ENCODE results near the gene RPS10.
"Not testable (repeated sequence)": the region's sequence is repeated elsewhere in the genome, so short reads cannot be mapped to it uniquely, and the experiment has no call there.

The RPS10 gene

GRCh38 chr6:34373511-34373910 is 52.4 kb downstream of the RPS10 start:
- DNase-seq, result no peak
- no peak overlapping the region for H3K4me3 ChIP-seq (ENCODE audit: low read depth, low read length)
- H3K27ac ChIP-seq, result no peak overlapping the region
- peaks cover 5% of the 10 kb centered on the region for H3K9me3 ChIP-seq (ENCODE audit: severe bottlenecking)
- H3K36me3 ChIP-seq, result peaks cover 29% of the 10 kb centered on the region
- no peaks in the 10 kb centered on the region for H3K27me3 ChIP-seq (ENCODE audit: insufficient read depth, low read depth, severe bottlenecking)
- no peak for TF ChIP-seq CTCF (IDR thresholded peaks at IDR 0.05; ENCODE audit: low read depth, low read length)

DNA sequence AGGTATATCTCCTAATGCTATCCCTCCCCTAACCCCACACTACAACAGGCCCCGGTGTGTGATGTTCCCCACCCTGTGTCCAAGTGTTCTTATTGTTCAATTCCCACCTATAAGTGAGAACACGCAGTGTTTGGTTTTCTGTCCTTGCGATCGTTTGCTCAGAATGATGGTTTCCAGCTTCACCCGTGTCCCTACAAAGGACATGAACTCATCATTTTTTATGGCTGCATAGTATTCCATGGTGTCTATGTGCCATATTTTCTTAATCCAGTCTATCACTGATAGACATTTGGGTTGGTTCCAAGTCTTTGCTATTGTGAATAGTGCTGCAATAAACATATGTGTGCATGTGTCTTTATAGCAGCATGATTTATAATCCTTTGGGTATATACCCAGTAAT is 54.0 kb downstream of the RPS10 start:
- peaks cover 31% of the 10 kb centered on the region for H3K36me3 ChIP-seq
- H3K9me3 ChIP-seq (ENCODE audit: severe bottlenecking); H3K27me3 ChIP-seq (ENCODE audit: insufficient read depth, low read depth, severe bottlenecking); DNase-seq; H3K27ac ChIP-seq; H3K4me3 ChIP-seq (ENCODE audit: low read depth, low read length): not testable (repeated sequence)

DNA sequence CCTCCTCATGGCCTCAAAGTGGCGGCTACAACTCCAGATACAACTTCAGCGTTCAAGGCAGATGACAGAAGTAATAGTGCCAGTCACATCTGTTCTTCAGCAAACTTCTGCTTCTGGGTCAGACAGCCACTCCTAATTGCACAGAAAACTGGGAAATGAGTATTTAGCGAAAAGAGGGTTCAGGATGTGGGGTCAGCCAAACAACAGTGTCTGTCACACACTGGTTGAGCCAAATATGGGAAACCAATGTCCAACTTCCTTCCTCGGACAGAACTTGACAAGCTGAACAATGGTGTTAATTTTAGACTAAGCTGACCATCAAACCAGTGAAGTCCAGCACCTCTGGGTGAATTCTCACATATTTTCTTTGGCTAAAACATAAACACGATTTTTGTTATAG is 55.5 kb downstream of the RPS10 start:
- no peak for TF ChIP-seq CTCF (IDR thresholded peaks at IDR 0.05; ENCODE audit: low read depth, low read length)
- DNase-seq, result no peak

DNA sequence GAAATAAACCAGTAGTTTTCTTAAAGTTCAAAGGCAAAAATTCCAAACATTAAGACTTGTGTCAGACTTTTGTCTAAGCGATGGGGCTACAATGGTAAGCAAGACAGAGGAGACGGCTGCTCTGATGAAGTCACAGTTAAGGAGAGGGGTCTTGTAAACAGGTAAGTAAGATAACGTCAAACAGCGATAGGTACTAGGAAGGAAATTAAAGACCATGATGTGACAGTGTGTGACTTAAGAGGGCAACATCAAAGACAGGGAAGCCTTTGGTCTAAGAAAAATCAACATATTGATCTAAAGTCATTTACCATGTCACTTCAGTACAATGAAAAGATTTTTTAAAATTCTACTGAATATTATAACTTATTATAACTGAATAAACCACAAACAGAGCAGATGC is 56.5 kb downstream of the RPS10 start:
- no peak for TF ChIP-seq CTCF (IDR thresholded peaks at IDR 0.05; ENCODE audit: low read depth, low read length)
- Histone ChIP-seq H3K36me3 (peaks cover 31% of the 10 kb centered on the region), H3K4me3 (ENCODE audit: low read depth, low read length) (no peak overlapping the region), H3K9me3 (ENCODE audit: severe bottlenecking) (peaks cover 5% of the 10 kb centered on the region), H3K27me3 (ENCODE audit: insufficient read depth, low read depth, severe bottlenecking) (no peaks in the 10 kb centered on the region), H3K27ac (no peak overlapping the region)
- no peak for DNase-seq

More for the DNA sequence above, 55.5 kb downstream of the RPS10 start:
- Histone ChIP-seq H3K27me3 (ENCODE audit: insufficient read depth, low read depth, severe bottlenecking) (no peaks in the 10 kb centered on the region), H3K9me3 (ENCODE audit: severe bottlenecking) (peaks cover 5% of the 10 kb centered on the region), H3K4me3 (ENCODE audit: low read depth, low read length) (no peak overlapping the region), H3K36me3 (peaks cover 31% of the 10 kb centered on the region), H3K27ac (no peak overlapping the region)

All from WERI-Rb-1 (cell line).